GM12874 (cell line): ENCODE data around the gene ADO.

ENCODE experiments used
- CTCF ChIP-seq: IDR thresholded peaks from 2 replicates; pipeline ENCODE4 v1.5.1; 2011; ENCODE audit warnings: low read depth, mild to moderate bottlenecking, control low read depth, low read length, moderate library complexity; ENCODE audit not compliant: insufficient read depth

Gene ADO

GRCh38 chr10:62764011-62764410 is 40.5 kb upstream of the ADO start:
- no peak for TF ChIP-seq CTCF

- no peak for TF ChIP-seq CTCF
Observed at GRCh38 chr10:62765726-62766125, 38.8 kb upstream of the ADO start.

GRCh38 chr10:62766386-62766785 is 38.1 kb upstream of the ADO start:
- no peak for TF ChIP-seq CTCF

- TF ChIP-seq CTCF: no peak
Observed at GRCh38 chr10:62769574-62770242, 34.8 kb upstream of the ADO start.

- no peak for TF ChIP-seq CTCF
Observed at GRCh38 chr10:62772186-62772974, 32.1 kb upstream of the ADO start.

DNA sequence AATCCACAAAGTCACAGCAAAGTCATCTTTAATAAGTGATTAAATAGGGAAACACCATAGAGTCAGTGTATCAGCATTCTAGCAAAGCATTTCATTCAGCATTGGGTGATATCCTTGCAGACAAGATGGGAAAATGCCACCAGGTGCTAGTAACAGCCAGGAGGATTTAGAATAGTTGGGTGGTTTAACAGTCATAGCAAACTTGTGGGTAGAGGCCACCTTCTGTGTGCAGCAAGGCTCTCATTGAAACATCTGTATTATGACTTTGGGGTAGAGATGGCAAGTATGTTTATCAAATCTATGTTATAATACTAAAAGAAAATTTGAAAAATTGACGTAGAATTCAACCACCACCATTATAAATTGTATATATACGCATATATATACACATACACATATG is 26.4 kb upstream of the ADO start:
- no peak for TF ChIP-seq CTCF

- no peak for TF ChIP-seq CTCF
Observed at GRCh38 chr10:62779487-62780248, 24.9 kb upstream of the ADO start.
